ENCODE results near the gene SLC17A3.

GRCh38 chr6:25830458-25830857 is 43.6 kb downstream of the SLC17A3 start:
- no peak for TF ChIP-seq YY1 (IDR thresholded peaks at IDR 0.05; ENCODE audit: extremely low read depth, insufficient replicate concordance, low read depth, low read length)
- TF ChIP-seq CEBPB (IDR thresholded peaks at IDR 0.05; ENCODE audit: low read depth): no peak
- TF ChIP-seq, protein P1, sequence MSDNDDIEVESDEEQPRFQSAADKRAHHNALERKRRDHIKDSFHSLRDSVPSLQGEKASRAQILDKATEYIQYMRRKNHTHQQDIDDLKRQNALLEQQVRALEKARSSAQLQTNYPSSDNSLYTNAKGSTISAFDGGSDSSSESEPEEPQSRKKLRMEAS (IDR thresholded peaks at IDR 0.05): no peak
